T-cell (primary cell): ENCODE measurements around the gene DNAJA4. TPM values are rescaled to one million over a fixed set of nuclear protein-coding genes. Genes with fewer than 3 reads are reported as not detected.

Source experiments
- ATAC-seq, 4 experiments: fragments of 200-7000 bp in 3 of 4; fragments of 150-1000 bp in 1 of 4; cut with Tn5 transposase; replicated peaks in 1 of 4; 1 replicate in 3 of 4; 2 replicates in 1 of 4; pipeline ENCODE4 v1.10.0; 2021; ENCODE audit warnings: moderate library complexity in 3 of 4, mild to moderate bottlenecking in 2 of 4, moderate number of reproducible peaks in 1 of 4
- CTCF ChIA-PET, 2 donors: fragments of 300-600 bp; sonication (Branson Sonifier 250); formaldehyde crosslinking; loops; one replicate each; lab custom pipeline; 2022; ENCODE audit warnings: antibody characterized with exemption in 2 of 2; lab: Charles Lee
- POLR2A ChIA-PET, 2 donors: fragments of 300-600 bp; sonication (Branson Sonifier 250); formaldehyde crosslinking; loops; one replicate each; lab custom pipeline; 2022; ENCODE audit warnings: antibody characterized with exemption in 2 of 2; lab: Charles Lee
- DNase-seq, 35 experiments: peaks; one replicate each; pipeline versions ENCODE4 v3.0.0 to v3.0.0-alpha.2; 2013 to 2023
- H3K27ac ChIP-seq: one replicate; pipeline ENCODE4 v1.5.1; 2013; ENCODE audit warnings: low read length
- H3K27me3 ChIP-seq, 2 experiments: replicated peaks in 1 of 2; 1 replicate in 1 of 2; 2 replicates in 1 of 2; pipeline versions ENCODE4 v1.6.1 to v1.7.0; 2013; ENCODE audit warnings: low read length in 1 of 2, mixed read lengths in 1 of 2; ENCODE audit not compliant: control insufficient read depth in 2 of 2, insufficient read depth in 2 of 2; ENCODE audit errors: extremely low read depth in 1 of 2
- H3K36me3 ChIP-seq, 2 donors: 1 replicate in 1 of 2; 2 replicates in 1 of 2; pipeline versions ENCODE4 v1.6.1 to v1.7.0; 2013; ENCODE audit warnings: low read length in 1 of 2; ENCODE audit not compliant: control insufficient read depth in 2 of 2, insufficient read depth in 1 of 2; ENCODE audit errors: extremely low read depth in 1 of 2
- H3K4me1 ChIP-seq, 2 experiments: 1 replicate in 1 of 2; 2 replicates in 1 of 2; pipeline versions ENCODE4 v1.6.1 to v1.7.0; 2013; ENCODE audit warnings: low read length in 2 of 2, mixed read lengths in 1 of 2; ENCODE audit not compliant: insufficient read depth in 2 of 2, control insufficient read depth in 1 of 2; ENCODE audit errors: extremely low read depth in 1 of 2
- H3K4me3 ChIP-seq, 2 donors: 1 replicate in 1 of 2; 2 replicates in 1 of 2; pipeline versions ENCODE4 v1.5.1 to v1.7.0; 2013; ENCODE audit warnings: mild to moderate bottlenecking in 2 of 2, low read length in 1 of 2, moderate library complexity in 1 of 2; ENCODE audit not compliant: control insufficient read depth in 1 of 2; ENCODE audit errors: extremely low read depth in 1 of 2
- H3K9me3 ChIP-seq: 2 replicates; pipeline ENCODE4 v1.7.0; 2013
- H3K27ac Mint-ChIP-seq, 2 donors: one replicate each; pipeline ENCODE4 v1.8.0; 2020 to 2021; ENCODE audit warnings: mild to moderate bottlenecking in 2 of 2, mixed read lengths in 2 of 2
- H3K27me3 Mint-ChIP-seq, 2 donors: one replicate each; pipeline ENCODE4 v1.8.0; 2021 to 2022; ENCODE audit warnings: mixed read lengths in 2 of 2
- H3K36me3 Mint-ChIP-seq: one replicate; pipeline ENCODE4 v1.8.0; 2021; ENCODE audit warnings: mixed read lengths
- H3K4me1 Mint-ChIP-seq, 3 donors: one replicate each; pipeline ENCODE4 v1.8.0; 2020 to 2022; ENCODE audit warnings: mixed read lengths in 3 of 3, mild to moderate bottlenecking in 1 of 3
- H3K4me3 Mint-ChIP-seq, 3 donors: one replicate each; pipeline ENCODE4 v1.8.0; 2020 to 2022; ENCODE audit warnings: mild to moderate bottlenecking in 3 of 3, mixed read lengths in 3 of 3, moderate library complexity in 3 of 3
- H3K9me3 Mint-ChIP-seq, 3 donors: one replicate each; pipeline ENCODE4 v1.8.0; 2020 to 2022; ENCODE audit warnings: mixed read lengths in 3 of 3
- WGBS: methylation state at CpG from one replicate; pipeline ENCODE4 v1.1.5; 2013; ENCODE audit warnings: missing lambda C conversion rate; ENCODE audit not compliant: insufficient coverage; 5-methylcytosine and 5-hydroxymethylcytosine counted together
- total RNA-seq, 35 experiments: library from RNA in 6 of 35; stranded (reverse) in 6 of 35; fragments of 120-200 nt in 1 of 35; gene quantifications; one replicate each; pipeline versions ENCODE4 v1.2.1 to v1.2.4 and lab custom pipeline; 2013 to 2026

DNAJA4 gene
- total RNA-seq, 5 donors from 2014 or later (not counting 1 experiment from before 2014, with no cell fraction given): 29.0 to 50.4 (median 32.6) TPM

DNA sequence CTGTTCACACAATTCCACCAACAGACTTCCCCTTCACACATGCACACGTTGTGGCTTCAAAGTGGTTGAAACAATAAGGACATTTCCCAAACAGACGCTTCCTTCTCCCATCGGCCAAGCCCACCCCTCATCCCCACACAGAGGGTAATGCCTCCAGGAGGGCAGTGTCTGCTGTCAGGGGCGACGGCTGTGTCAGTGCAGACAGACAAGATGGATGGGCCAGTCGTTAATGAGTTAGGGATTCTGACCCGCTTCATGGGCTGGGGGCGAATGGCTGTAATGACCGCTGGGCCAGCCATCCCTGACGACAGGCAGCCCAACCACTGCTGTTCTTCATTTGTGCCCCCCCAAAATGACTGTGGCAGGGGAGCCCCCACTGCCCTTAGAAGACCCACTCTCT lies 55.2 kb downstream of the DNAJA4 start:
- no peak for ATAC-seq

DNA sequence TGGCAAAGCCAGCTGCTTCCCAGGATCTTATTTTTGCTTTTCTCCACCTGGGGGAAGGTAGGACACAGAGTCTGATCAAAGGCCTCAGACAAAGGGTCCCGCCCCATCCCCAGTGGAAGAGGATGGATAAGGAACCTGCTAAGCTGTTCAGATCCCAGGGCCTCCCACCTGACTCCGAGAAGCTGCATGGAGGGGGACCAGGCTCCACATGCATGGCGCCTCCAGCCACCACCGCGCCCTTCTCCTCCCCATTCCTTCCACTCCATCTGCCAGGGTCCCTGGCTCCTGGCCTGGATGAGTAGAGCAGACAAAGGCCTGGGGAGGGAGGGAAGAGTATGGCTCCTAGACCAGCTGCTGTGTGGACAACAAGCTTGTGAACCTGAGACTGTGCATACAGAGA lies 55.8 kb downstream of the DNAJA4 start:
- Mint-ChIP-seq H3K27ac (no peak overlapping the region), H3K36me3 (no peaks in the 10 kb centered on the region), H3K4me3 (no peak overlapping the region), H3K27me3 (peaks cover 0 to 1% of the 10 kb centered on the region in 2 donors), H3K4me1 (no peaks in the 10 kb centered on the region), H3K9me3 (no peaks in the 10 kb centered on the region)
- H3K9me3 ChIP-seq: no peaks in the 10 kb centered on the region
- H3K36me3 ChIP-seq: no peaks in the 10 kb centered on the region
- DNase-seq (no peak), ATAC-seq (no peak)
- no peak overlapping the region for H3K27ac ChIP-seq
- ChIA-PET POLR2A (no interaction called here), CTCF (no interaction called here)
- H3K4me1 ChIP-seq: no peaks in the 10 kb centered on the region
- 100% methylated on average over 1 of the region's 5 CpGs for WGBS
- H3K4me3 ChIP-seq: no peak overlapping the region
- H3K27me3 ChIP-seq: peaks cover 0 to 3% of the 10 kb centered on the region in 2 experiments

More for the DNA sequence above, 55.2 kb downstream of the DNAJA4 start:
- Histone ChIP-seq H3K27ac (no peak overlapping the region), H3K9me3 (no peaks in the 10 kb centered on the region), H3K4me3 (no peak overlapping the region), H3K4me1 (no peaks in the 10 kb centered on the region), H3K27me3 (peaks cover 0 to 4% of the 10 kb centered on the region in 2 experiments), H3K36me3 (no peaks in the 10 kb centered on the region)
- H3K9me3 Mint-ChIP-seq: no peaks in the 10 kb centered on the region
- CTCF ChIA-PET: no interaction called here
- H3K4me1 Mint-ChIP-seq: no peaks in the 10 kb centered on the region
- no peaks in the 10 kb centered on the region for H3K36me3 Mint-ChIP-seq
- no peak overlapping the region for H3K27ac Mint-ChIP-seq
- no peak for DNase-seq
- WGBS: 65% methylated on average over 6 of the region's 10 CpGs
- POLR2A ChIA-PET: no interaction called here
- H3K4me3 Mint-ChIP-seq: no peak overlapping the region
- peaks cover 0 to 1% of the 10 kb centered on the region in 2 donors for H3K27me3 Mint-ChIP-seq

DNA sequence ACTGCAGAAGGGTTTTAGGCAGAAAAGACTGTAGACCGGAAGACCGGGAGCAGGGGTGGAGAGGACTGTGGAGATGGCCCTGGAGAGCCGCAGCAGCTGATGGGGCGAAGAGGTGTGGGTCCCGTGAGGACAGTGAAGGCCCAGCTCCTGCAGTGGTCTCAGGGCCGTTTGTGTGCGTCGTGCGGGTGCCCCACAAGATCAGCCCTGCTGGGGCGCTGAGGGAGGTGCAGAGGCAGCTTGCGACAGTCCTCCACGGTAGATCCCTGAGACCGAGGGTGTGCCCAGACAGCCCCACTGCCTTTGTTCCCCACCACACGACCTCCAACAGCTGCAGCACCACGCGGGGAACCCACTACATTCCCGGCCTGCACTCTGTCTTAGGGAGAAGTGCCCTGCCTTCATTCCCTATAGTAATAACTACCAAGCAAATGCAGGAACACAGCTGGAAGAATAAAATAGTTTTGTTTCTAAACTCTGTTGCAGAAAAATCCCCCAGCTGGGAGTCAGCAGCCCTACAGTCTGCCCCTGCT lies 56.7 kb downstream of the DNAJA4 start:
- Histone ChIP-seq H3K27me3 (no peaks in the 10 kb centered on the region), H3K27ac (no peak overlapping the region), H3K9me3 (no peaks in the 10 kb centered on the region), H3K4me1 (no peaks in the 10 kb centered on the region), H3K36me3 (no peaks in the 10 kb centered on the region), H3K4me3 (no peak overlapping the region)
- ChIA-PET POLR2A (no interaction called here), CTCF (interaction anchor here in 1 of 2 donors (0.5 kb wide), 1 partner anchor 9 kb away, joined by 3 read pairs; no protein-coding TSS in a partner anchor)
- no peak for DNase-seq
- WGBS: 80% methylated on average over 11 of the region's 17 CpGs
- H3K36me3 Mint-ChIP-seq: no peaks in the 10 kb centered on the region
- H3K4me1 Mint-ChIP-seq: no peaks in the 10 kb centered on the region
- no peak overlapping the region for H3K27ac Mint-ChIP-seq
- H3K9me3 Mint-ChIP-seq: no peaks in the 10 kb centered on the region
- no peak overlapping the region for H3K4me3 Mint-ChIP-seq
- peaks cover 0 to 1% of the 10 kb centered on the region in 2 donors for H3K27me3 Mint-ChIP-seq
- ATAC-seq: no peak

DNA sequence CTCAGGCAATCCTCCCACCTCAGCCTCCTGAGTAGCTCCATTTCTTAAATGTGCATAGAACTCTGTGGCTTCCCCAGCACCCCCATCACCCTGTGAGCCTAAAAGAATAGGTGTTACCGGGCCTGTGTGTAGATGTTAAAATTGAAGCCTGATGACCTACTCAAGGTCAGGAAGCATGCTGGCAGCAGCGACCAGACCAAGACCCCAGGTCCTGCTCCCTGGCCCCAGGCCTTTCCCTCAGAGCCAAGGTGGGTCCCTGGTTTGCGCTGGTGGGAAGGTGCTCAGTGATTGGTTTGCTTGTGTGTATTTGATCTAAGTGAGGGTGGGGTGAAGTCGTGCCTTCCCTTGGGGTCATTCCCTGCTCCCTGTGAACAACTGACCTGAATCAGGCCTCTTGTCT lies 57.4 kb downstream of the DNAJA4 start:
- CTCF ChIA-PET: interaction anchor here in 1 of 2 donors (0.5 kb wide), 1 partner anchor 9 kb away, joined by 3 read pairs; no protein-coding TSS in a partner anchor
- H3K4me3 Mint-ChIP-seq: no peak overlapping the region
- no peaks in the 10 kb centered on the region for H3K4me1 Mint-ChIP-seq
- Histone ChIP-seq H3K4me1 (no peaks in the 10 kb centered on the region), H3K9me3 (no peaks in the 10 kb centered on the region), H3K36me3 (no peaks in the 10 kb centered on the region), H3K27me3 (no peaks in the 10 kb centered on the region), H3K27ac (no peak overlapping the region), H3K4me3 (no peak overlapping the region)
- DNase-seq (no peak), ATAC-seq (no peak)
- no peak overlapping the region for H3K27ac Mint-ChIP-seq
- WGBS: 79% methylated on average over 4 of the region's 4 CpGs
- POLR2A ChIA-PET: no interaction called here
- peaks cover 0 to 1% of the 10 kb centered on the region in 2 donors for H3K27me3 Mint-ChIP-seq
- no peaks in the 10 kb centered on the region for H3K9me3 Mint-ChIP-seq
- no peaks in the 10 kb centered on the region for H3K36me3 Mint-ChIP-seq

DNA sequence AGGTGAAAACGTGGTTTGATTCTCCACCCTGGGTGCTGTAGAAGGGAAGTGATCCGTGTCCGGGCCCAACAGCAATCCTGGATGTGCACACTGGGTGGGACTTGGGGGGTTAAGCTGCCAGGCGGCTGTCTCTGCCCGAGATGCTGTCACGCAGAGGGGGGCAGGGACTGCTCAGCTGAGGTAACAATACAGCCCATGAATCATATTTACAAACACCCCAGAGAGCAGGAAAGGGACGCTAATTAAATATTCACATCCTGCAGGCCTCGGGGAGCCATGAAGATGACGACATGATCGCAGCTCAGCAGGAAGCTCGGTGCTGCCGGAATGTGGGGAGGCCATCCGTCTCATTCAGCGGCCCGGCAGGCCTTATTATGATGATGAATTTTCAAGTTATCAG lies 57.9 kb downstream of the DNAJA4 start:
- H3K36me3 ChIP-seq: no peaks in the 10 kb centered on the region
- POLR2A ChIA-PET: no interaction called here
- no peak overlapping the region for H3K27ac ChIP-seq
- Mint-ChIP-seq H3K36me3 (no peaks in the 10 kb centered on the region), H3K4me3 (no peak overlapping the region), H3K27ac (no peak overlapping the region), H3K27me3 (peaks cover 0 to 1% of the 10 kb centered on the region in 2 donors), H3K4me1 (no peaks in the 10 kb centered on the region), H3K9me3 (no peaks in the 10 kb centered on the region)
- H3K27me3 ChIP-seq: no peaks in the 10 kb centered on the region
- 72% methylated on average over 12 of the region's 15 CpGs for WGBS
- H3K4me3 ChIP-seq: no peak overlapping the region
- no peaks in the 10 kb centered on the region for H3K4me1 ChIP-seq
- ATAC-seq: no peak
- CTCF ChIA-PET: no interaction called here
- H3K9me3 ChIP-seq: no peaks in the 10 kb centered on the region
- DNase-seq: no peak

DNA sequence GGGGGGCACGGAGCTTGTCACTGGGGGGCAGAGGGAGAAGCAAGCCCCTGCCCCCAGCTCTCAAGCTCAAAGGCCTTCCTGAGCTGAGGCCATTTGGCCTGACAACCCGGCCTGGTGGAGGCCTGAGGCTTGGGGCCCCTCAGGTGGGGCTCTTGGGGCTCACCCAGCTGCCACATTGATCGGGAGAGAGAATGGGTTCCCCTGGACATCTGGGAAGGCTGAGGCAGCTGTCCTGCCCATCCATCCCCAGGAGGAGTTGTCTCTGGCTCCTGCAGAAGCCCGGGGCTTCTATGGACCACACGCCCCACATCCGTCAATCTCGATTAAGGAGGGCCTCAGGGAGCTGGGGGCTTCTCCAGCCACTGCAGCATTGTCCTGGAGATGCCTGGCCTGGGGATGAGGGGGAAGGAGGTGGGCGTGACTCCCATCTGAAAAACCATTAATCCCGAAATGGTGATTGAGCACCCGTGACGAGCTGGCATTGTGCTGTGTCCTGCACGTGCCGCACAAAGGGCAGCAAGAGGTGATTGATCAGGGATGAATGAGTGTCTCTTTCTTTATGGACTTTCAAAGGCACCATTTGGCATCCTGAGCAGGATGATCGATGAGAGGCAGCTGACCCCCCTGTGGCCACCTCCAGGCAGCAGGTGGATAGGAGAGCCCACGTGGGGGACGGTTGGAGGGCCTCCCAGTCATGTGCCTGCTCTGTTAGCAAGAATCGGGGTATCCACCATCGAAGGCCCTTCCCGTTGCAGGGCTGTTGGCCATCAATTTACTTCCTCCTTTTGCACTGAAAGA lies 58.6 kb downstream of the DNAJA4 start:
- Mint-ChIP-seq H3K27me3 (no peaks in the 10 kb centered on the region), H3K36me3 (no peaks in the 10 kb centered on the region), H3K4me3 (no peak overlapping the region), H3K27ac (no peak overlapping the region), H3K4me1 (no peaks in the 10 kb centered on the region), H3K9me3 (no peaks in the 10 kb centered on the region)
- Histone ChIP-seq H3K27ac (no peak overlapping the region), H3K4me1 (no peaks in the 10 kb centered on the region), H3K9me3 (no peaks in the 10 kb centered on the region), H3K4me3 (no peak overlapping the region), H3K36me3 (no peaks in the 10 kb centered on the region), H3K27me3 (no peaks in the 10 kb centered on the region)
- WGBS: 67% methylated on average over 15 of the region's 19 CpGs
- DNase-seq (no peak), ATAC-seq (no peak)
- CTCF ChIA-PET: no interaction called here
- POLR2A ChIA-PET: no interaction called here
